NAMALWA (cell line): ENCODE measurements around the gene GPR158.
A peak's percentile ranks its signal among the peaks of the same experiment; 100 is the strongest.

Experiments
- DNase-seq: peaks from one replicate; pipeline ENCODE4 v3.0.0-alpha.2; 2015; ENCODE audit warnings: low spot score

Gene GPR158

GRCh38 chr10:25504306-25504705, 329.5 kb downstream of the GPR158 start:
- DNase-seq: no peak

- DNase-seq: no peak
Observed at GRCh38 chr10:25504838-25505237, 330.0 kb downstream of the GPR158 start.

GRCh38 chr10:25505466-25505865, 330.7 kb downstream of the GPR158 start:
- no peak for DNase-seq

GRCh38 chr10:25506821-25507335, 332.1 kb downstream of the GPR158 start:
- DNase-seq: no peak

GRCh38 chr10:25508112-25508815, 333.5 kb downstream of the GPR158 start:
- no peak for DNase-seq

GRCh38 chr10:25509151-25509550, 334.4 kb downstream of the GPR158 start:
- no peak for DNase-seq

GRCh38 chr10:25522294-25522693, 347.5 kb downstream of the GPR158 start:
- DNase-seq: no peak

- no peak for DNase-seq
Observed at GRCh38 chr10:25522946-25523608, 348.3 kb downstream of the GPR158 start.

GRCh38 chr10:25530306-25530705, 355.5 kb downstream of the GPR158 start:
- DNase-seq: no peak

- no peak for DNase-seq
Observed at GRCh38 chr10:25531457-25532061, 356.8 kb downstream of the GPR158 start.

- DNase-seq: no peak
Observed at GRCh38 chr10:25532213-25532612, 357.4 kb downstream of the GPR158 start.

GRCh38 chr10:25536027-25536426, 361.2 kb downstream of the GPR158 start:
- no peak for DNase-seq

GRCh38 chr10:25547382-25547781, 372.6 kb downstream of the GPR158 start:
- no peak for DNase-seq

- no peak for DNase-seq
Observed at GRCh38 chr10:25552283-25552919, 377.6 kb downstream of the GPR158 start.

- peak; percentile 11 for DNase-seq
Observed at GRCh38 chr10:25555865-25556264, 381.1 kb downstream of the GPR158 start.

- DNase-seq: no peak
Observed at GRCh38 chr10:25556457-25556856, 381.7 kb downstream of the GPR158 start.

- DNase-seq: no peak
Observed at GRCh38 chr10:25557136-25557535, 382.3 kb downstream of the GPR158 start.

- DNase-seq: no peak
Observed at GRCh38 chr10:25561758-25562157, 387.0 kb downstream of the GPR158 start.

- DNase-seq: no peak
Observed at GRCh38 chr10:25562547-25562946, 387.7 kb downstream of the GPR158 start.

- no peak for DNase-seq
Observed at GRCh38 chr10:25564351-25564750, 389.6 kb downstream of the GPR158 start.

GRCh38 chr10:25565570-25565969, 390.8 kb downstream of the GPR158 start:
- DNase-seq: no peak

GRCh38 chr10:25573316-25573715, 398.5 kb downstream of the GPR158 start:
- no peak for DNase-seq

GRCh38 chr10:25575343-25575742, 400.5 kb downstream of the GPR158 start:
- no peak for DNase-seq
